ENCODE data around the gene SAMD9.
"Not testable (repeated sequence)": the region's sequence is repeated elsewhere in the genome, so short reads cannot be mapped to it uniquely, and the experiment has no call there.

Gene SAMD9

DNA sequence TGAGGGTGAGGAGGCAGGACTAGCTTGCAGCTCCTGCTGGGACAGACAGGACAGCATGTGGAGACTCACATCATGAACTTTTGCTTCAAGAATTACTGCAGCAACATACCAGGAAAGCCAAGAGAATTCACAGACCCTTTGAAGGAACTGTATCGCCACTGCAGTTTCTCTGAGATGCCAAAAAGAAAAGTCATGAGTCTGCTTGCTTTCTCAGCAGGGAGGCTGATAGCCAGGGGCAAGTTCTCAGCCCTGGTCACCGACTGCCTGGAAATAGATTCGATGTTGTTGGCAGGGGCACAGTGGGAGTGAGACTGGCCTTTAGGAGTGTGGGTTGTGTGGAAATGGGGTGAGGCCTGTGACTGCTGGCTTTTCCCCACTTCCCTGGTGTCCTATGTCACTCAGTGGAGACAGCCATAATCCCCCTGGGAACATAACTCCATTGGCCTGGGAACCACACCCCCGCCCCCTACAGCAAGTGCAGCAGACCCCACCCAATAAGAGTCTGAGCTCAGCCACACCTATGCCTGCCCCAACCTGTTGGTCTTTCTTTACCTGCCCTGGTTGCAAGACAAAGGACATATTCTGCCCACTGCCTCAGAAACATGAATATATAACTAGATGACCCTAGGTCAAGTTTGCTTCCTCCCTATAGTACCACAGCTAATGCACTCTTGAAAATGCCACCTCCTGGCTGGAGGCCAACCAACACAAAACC lies 1.6 kb upstream of the SAMD9 start:
- no peak for DNase-seq

DNA sequence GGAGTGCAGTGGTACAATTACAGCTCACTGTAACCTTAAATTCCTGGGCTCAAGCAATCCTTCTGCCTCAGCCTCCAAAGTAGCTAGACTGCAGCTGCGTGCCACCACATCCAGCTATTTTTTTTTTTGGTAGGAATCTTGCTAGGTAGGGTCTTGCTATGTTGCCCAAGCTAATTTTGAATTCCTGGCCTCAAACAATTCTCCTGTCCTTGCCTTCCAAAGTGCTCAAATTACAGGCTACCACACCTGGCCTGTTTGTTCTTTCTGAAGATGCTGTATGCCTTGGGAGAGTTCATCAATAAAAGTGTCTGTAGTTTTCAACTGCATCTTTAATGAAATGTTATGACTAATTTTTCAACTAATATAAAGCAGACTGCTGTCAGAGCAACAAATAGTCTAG lies 452 bp downstream of the SAMD9 start:
- DNase-seq: no peak

DNA sequence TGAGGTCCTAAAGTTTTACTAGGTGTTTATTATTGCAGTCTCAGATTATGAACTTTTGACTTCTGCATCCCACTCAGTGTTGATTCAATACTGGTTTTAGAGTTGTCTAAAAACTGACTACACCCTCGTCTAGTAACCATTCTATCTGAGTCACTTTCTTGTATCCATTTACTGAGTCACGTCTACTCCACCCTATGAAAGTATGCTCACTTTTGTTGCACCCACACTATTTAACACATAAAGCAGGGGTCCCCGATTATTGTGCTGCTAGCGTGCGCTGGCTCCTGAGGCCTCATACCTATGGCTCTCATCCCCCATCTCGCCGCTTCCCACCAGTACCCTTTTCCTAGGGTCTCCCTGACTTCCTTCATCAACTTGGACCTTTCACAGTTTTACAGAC lies 2.0 kb downstream of the SAMD9 start:
- no peak for DNase-seq

DNA sequence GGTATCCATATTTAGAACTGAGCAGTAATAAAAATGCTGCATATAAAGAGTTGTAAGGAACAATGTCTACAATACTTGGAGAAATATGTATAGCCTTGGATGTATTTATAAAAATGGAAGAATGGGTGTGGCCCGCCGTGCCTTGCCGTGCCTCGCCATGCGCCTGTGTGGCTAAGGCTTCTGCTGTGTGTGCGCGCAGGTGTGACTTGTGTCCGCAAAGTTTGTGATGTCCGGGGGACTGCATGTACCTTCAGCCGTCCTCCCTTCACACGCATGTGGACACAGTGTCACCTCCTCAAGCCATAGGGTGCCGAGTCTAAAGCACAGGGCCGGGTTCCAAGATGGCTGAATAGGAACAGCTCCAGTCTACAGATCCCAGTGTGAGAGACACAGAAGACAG lies 9.8 kb downstream of the SAMD9 start:
- no peak for DNase-seq

DNA sequence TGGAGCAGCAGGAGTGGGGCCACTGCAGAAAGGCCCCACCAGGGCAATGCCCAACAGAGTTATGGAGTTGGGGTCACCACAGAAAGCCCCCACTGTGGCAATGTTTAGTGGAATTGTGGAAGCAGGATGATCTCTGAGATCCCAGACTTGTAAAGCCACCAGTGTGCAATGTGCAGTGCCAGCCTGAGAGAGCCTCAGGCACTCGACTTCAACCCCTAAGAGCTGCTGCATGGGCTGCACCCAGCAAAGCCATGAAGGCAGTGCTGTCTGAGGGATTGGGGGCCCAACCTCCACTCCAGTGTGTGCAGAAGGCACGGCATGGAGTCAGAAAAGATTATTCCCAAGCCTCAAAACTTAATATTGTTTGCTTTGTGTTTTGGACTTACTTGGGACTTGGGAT lies 20.4 kb downstream of the SAMD9 start:
- DNase-seq: no peak

DNA sequence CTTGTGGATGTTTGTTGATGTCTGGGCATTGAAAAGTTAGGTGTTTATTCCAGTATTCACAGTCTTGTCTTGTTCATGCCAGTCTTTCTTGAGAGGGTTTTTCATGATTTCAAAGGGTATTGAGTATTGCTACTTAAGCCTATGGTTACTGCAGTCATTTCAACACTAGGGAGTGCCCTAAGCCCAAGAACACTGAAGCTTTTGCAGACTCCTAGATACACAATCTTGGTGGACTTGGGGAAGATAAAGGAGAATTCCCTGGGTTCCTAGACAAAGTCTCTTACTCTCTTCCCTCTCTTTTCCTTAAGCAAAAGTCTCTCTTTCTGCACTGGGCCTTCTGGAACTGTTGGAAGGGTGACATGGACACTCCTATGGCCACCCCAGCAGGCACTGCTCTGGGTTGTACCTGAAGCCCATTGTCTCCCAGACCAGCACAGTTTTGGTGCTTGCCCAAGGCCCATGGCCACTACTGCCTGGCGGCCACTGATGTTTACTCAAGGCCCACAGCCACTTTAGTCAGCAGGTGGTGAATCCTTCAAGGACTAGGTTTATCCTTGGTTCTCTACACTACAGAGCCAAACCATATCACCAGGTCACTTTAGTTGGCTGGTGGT lies 24.9 kb downstream of the SAMD9 start:
- no peak for DNase-seq

DNA sequence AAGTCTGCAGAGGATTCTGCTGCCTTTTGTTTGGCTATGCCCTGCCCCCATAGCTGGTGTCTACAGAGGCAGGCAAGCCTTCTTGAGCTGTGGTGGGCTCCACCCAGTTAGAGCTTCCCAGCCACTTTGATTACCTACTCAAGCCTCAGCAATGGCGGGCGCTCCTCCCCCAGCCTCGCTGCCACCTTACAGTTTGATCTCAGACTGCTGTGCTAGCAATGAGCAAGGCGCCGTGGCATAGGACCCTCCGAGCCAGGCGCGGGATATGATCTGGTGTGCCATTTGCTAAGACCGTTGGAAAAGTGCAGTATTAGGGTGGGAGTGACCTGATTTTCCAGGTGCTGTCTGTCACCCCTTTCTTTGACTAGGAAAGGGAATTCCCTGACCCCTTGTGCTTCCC lies 44.4 kb downstream of the SAMD9 start:
- not testable (repeated sequence) for DNase-seq

DNA sequence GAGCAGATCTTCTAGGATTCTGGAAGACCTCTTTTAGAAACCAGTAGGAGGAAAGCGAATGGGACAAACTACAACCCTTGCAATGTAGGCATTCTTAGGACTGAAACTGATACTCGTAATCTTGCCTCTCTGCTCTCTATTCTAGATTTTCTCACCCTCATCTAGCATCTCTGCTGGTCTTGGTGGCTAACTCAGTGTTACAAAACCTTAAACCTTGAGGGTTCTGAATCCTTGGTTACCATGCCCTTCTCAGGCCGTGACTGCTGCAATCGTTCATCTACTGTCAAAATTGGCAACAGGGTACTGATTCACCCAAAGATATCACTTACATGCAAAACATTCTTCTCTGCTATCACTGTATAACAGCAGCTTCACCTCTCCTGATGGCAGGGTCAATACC lies 55.2 kb downstream of the SAMD9 start:
- DNase-seq: no peak

DNA sequence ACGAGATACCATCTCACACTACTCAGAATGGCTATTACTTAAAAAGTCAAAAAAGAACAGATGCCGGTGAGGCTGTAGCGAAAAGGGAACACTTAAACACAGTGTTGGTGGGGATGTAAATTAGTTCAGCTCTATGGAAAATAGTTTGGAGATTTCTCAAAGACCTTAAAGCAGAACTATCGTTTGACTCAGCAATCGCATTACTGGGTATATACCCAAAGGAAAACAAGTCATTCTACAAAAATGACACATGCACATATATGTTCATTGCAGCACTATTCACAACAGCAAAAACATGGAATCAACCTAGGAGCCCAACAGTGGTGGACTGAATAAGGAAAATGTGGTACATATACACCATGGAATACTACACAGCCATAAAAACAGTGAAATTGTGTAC lies 56.9 kb downstream of the SAMD9 start:
- DNase-seq: no peak

DNA sequence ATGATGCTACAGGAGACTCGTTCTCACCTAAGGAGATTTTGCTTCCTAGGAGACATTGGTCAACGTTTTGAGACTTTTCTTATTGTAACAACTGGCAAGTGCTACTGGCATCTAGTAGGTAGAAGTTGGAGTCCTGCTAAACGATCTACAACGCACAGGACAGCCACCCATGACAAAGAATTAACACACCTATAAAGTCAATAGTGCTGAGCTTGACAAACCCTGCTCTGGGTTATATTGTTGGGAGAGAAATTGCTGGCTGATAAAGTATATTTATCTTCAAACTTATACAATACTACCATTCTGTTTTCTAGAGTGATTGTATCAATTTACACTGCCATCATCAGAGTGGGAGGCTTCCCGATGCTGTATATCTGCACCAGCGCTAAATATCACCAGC lies 57.8 kb downstream of the SAMD9 start:
- no peak for DNase-seq

DNA sequence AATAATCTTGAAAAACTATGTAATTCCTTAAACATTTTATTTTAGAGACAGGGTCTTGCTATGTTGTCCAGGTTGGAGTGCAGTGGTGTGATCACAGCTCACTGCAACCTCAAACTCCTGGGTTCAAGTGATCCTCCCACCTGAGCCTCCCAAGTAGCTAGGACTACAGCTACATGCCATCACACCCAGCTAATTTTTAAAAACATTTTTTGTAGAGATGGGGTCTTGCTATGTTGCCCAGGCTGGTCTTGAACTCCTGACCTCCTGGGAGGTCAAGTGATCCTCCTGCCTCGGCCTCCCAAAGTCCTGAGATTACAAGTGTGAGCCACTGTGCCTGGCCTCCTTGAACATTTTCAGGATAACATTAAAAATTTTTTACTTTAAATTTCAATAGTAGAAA lies 61.2 kb downstream of the SAMD9 start:
- DNase-seq: not testable (repeated sequence)

DNA sequence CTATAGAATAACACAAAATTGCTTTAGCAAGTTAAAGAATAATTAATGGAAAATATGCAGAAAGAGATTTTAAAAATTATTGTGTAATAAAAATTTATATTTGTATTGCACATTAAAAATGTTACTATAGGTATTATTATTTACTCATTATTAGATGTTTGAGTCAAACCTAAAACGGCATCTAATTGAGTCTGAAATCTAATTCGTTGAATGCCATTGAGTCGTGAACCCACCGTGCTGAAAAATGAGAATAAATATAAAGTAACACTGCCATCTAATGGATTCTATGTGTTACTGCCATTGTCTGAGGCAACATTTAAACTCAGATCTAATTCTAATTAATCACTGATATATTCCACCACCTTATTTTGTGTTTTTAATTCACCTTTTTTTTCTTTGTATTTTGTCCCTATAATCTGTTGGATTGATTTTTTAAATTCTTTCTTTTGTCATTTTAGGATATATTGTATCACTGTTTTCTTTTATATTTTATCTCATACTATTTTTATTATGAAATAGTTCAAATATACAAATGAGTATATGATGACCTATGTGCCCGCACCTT lies 62.2 kb downstream of the SAMD9 start:
- no peak for DNase-seq

DNA sequence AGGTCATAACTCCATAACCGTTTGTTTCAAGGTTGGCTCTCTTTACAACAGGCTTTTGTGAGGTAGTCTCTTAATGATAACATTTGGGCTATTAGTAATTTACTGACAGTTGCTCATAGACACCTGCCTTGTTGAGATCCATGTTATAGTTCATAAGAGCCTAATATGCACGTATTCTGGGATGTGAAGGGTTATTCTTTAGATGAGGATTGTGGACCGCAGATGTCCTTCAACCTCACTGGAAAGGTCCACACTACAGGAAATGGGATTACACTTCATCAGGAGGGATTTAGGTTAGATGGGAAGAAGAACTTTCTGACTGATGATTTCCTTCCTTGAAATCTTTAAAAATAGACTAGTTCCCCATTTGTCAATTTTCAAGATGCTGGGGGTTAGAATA lies 62.8 kb downstream of the SAMD9 start:
- no peak for DNase-seq

DNA sequence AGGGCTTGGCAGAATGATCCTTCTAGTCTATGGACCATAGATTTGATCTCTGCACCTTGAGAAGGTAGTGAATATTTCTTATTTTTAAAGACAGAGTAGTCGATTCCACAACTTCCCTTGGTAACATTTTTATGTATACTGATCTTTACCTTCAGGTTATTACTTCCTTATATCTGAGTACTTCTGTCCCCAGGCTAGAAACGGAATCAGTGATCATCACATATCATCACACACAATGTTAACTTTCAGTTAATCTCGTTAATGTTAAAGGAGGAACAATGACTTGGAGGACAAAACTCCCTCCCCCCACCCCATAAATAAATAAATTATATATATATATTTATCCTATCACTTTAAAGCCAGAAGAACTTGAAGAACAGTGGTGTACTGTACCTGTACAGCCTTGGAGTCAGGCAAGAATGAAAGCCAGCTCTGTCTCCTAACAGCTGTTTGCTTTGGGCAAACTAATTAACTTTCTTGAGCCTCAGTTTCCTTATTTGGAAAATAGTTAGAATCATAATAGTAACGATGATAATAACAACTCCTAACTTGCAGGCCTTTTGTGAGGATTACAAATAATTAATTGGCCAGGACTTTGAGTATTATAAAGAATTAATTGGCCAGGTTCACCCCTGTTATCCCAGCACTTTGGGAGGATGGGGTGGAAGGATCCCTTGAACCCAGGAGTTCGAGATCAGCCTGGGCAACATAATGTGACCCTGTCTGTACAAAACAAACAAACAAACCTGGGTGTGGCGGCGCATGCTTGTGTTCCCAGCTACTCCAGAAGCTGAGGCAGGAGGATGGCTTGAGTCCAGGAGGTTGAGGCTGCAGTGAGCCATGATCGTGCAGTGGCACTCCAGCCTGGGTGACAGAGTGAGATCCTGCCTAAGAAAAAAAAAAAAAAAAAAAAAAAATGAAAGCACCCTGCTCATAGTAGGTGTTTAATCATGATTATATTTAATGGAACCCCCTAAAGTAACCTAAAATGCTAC lies 63.5 kb downstream of the SAMD9 start:
- no peak for DNase-seq

DNA sequence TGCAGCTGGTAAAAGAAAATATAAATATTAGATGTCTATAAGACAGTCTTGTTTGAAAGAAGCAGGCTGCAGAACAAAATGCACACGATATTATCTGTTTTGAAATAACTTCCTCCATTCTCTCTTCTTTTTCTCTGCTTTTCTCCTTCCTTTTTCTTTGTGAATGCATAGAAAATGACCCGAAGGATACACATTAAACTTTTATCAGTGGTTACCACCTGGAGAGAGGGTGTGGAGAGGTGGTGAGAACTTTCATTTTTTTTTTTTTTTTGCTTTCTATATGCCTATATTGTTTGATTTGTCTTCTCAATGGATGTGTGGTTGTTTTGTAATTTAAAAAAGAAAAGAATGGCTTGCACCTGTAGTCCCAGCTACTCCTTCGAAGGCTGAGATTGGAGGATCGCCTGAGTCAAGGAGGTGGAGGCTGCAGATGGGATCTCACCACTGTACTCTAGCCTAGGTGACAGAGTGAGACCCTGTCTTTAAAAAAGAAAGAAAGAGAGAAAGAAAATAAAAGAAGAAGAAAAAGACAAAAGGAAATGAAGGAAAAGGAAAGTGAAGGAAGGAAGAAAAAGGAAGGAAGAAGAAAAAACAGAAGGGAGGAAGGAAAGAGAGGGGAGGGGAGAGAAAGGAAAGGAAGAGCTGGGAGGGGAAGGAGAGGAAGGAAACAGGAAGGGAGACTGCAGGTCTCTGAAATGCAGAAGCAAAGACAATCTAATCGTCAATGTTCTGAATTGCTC lies 64.4 kb downstream of the SAMD9 start:
- no peak for DNase-seq

DNA sequence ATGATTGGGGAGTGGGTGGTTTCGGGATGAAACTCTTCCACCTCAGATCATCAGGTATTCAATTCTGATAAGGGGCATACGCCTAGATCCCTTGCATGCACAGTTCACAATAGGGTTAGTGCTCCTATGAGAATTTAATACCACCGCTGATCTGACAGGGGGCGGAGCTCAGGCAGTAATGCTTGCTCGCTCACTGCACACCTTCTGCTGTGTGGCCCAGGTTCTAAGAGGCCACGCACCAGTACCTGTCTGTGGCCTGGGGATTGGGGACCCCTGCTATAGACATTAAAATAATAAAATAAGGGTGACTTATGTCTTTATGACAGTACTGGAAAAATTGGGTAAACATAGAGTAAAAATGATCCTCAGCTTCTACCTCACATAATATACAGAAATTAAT lies 66.1 kb downstream of the SAMD9 start:
- no peak for DNase-seq
